Epithelial cell of esophagus (primary cell): Measurements from ENCODE around the gene SLC22A16.

Experiments
- DNase-seq: peaks from one replicate; pipeline ENCODE4 v3.0.0; 2010; ENCODE audit warnings: low read depth
- H3K4me3 ChIP-seq: 2 replicates; pipeline ENCODE4 v1.5.1; 2011; ENCODE audit warnings: mild to moderate bottlenecking, low read length, control low read depth
- CTCF ChIP-seq: IDR thresholded peaks from 2 replicates; pipeline ENCODE4 v1.5.1; 2011; ENCODE audit warnings: low read depth, mild to moderate bottlenecking, low read length, control low read depth, inconsistent platforms; ENCODE audit not compliant: insufficient read depth; ENCODE audit errors: missing control alignments

SLC22A16 gene

GRCh38 chr6:110456694-110457093 is 19.7 kb downstream of the SLC22A16 start:
- peak; percentile 67 for DNase-seq
- TF ChIP-seq CTCF, result no peak
- no peak overlapping the region for H3K4me3 ChIP-seq

- TF ChIP-seq CTCF, result no peak
- no peak overlapping the region for H3K4me3 ChIP-seq
- DNase-seq, result no peak
These were observed 26.9 kb downstream of the SLC22A16 start for GRCh38 chr6:110449541-110449895.

- no peak overlapping the region for H3K4me3 ChIP-seq
These were observed 27.4 kb downstream of the SLC22A16 start for GRCh38 chr6:110448846-110449540.

GRCh38 chr6:110447761-110448160 is 28.7 kb downstream of the SLC22A16 start:
- TF ChIP-seq CTCF, result no peak
- H3K4me3 ChIP-seq, result no peak overlapping the region
- DNase-seq, result no peak

More at GRCh38 chr6:110448846-110449540, 27.4 kb downstream of the SLC22A16 start:
- TF ChIP-seq CTCF, result no peak
- DNase-seq, result no peak

- DNase-seq, result peak; percentile 90
- no peak for TF ChIP-seq CTCF
- no peak overlapping the region for H3K4me3 ChIP-seq
These were observed 30.0 kb downstream of the SLC22A16 start for GRCh38 chr6:110446405-110446804.

- no peak for DNase-seq
- no peak overlapping the region for H3K4me3 ChIP-seq
- no peak for TF ChIP-seq CTCF
These were observed 36.4 kb downstream of the SLC22A16 start for GRCh38 chr6:110440026-110440425.

- no peak overlapping the region for H3K4me3 ChIP-seq
- no peak for DNase-seq
- TF ChIP-seq CTCF, result no peak
These were observed 37.1 kb downstream of the SLC22A16 start for GRCh38 chr6:110439356-110439755.
